HCT116 (cell line): Measurements from ENCODE around the gene TAPT1. TPM values are rescaled to one million over a fixed set of nuclear protein-coding genes. Genes with fewer than 3 reads are reported as not detected.
A peak's percentile ranks its signal among the peaks of the same experiment; 100 is the strongest.

ENCODE experiments used
- ATAC-seq: fragments of 200-7000 bp; cut with Tn5 transposase; 2 replicates; pipeline ENCODE4 v1.9.1; 2020; ENCODE audit warnings: mild to moderate bottlenecking, moderate library complexity
- BruUV-seq: library from RNA; stranded (reverse); fragments of 400-500 nt; replicated peaks from 2 replicates; lab custom pipeline; 2021; lab: Mats Ljungman, UMichigan
- CTCF ChIA-PET: fragments of 300-600 bp; sonication (Branson Sonifier 250); formaldehyde crosslinking; loops from one replicate; lab custom pipeline; 2021; ENCODE audit warnings: antibody characterized with exemption; lab: Charles Lee
- POLR2A ChIA-PET: fragments of 300-600, 350-600 bp; sonication (Branson Sonifier 250); formaldehyde crosslinking; loops from one replicate; lab custom pipeline; 2021; ENCODE audit warnings: antibody characterized with exemption; lab: Charles Lee
- RAD21 ChIA-PET, 2 experiments: fragments of 300-600 bp; sonication (Branson Sonifier 250); formaldehyde crosslinking; loops; one replicate each; lab custom pipeline; 2023; ENCODE audit warnings: low total read pairs in 2 of 2; ENCODE audit not compliant: uncharacterized antibody in 2 of 2, unreplicated experiment in 2 of 2, low non-redundant PET in 1 of 2; lab: Charles Lee
- DNase-seq: peaks from one replicate; pipeline ENCODE4 v3.0.0-alpha.2; 2010; ENCODE audit warnings: low read depth, low spot score
- H2AFZ ChIP-seq: fragments of 200-600 bp; shearing (Covaris generic), sonication (generic); 2 replicates; pipeline ENCODE4 v1.6.1; 2017; ENCODE audit warnings: low read depth, mixed run types, mixed read lengths, antibody characterized with exemption, low read length; ENCODE audit not compliant: poor library complexity, severe bottlenecking
- H3K27ac ChIP-seq: 2 replicates; pipeline ENCODE4 v1.5.1; 2012; ENCODE audit warnings: low read depth, low read length
- H3K27me3 ChIP-seq: fragments of 200-600 bp; sonication (generic); 2 replicates; pipeline ENCODE4 v1.6.1; 2016; ENCODE audit warnings: mixed run types, low read length, mixed read lengths; ENCODE audit not compliant: insufficient read depth
- H3K36me3 ChIP-seq, 2 experiments: fragments of 200-500 bp in 1 of 2; fragments of 200-600 bp in 1 of 2; sonication (Bioruptor generic) in 1 of 2; sonication (generic) in 1 of 2; 2 replicates each; pipeline versions ENCODE4 v1.5.1 to v1.6.1; 2014 to 2016; ENCODE audit warnings: low read length in 2 of 2, inconsistent platforms in 1 of 2, mixed read lengths in 1 of 2, mixed run types in 1 of 2; ENCODE audit not compliant: insufficient read depth in 2 of 2, control insufficient read depth in 1 of 2
- H3K4me1 ChIP-seq, 2 experiments: fragments of 200-600 bp in 1 of 2; sonication (generic) in 1 of 2; 2 replicates each; pipeline versions ENCODE4 v1.5.1 to v1.6.1; 2012 to 2017; ENCODE audit warnings: low read length in 2 of 2, inconsistent platforms in 1 of 2, mild to moderate bottlenecking in 1 of 2, mixed read lengths in 1 of 2, mixed run types in 1 of 2, moderate library complexity in 1 of 2; ENCODE audit not compliant: insufficient read depth in 2 of 2, control insufficient read depth in 1 of 2
- H3K4me2 ChIP-seq: fragments of 200-600 bp; sonication (generic); 2 replicates; pipeline ENCODE4 v1.6.1; 2017; ENCODE audit warnings: mixed run types, low read length, mixed read lengths
- H3K4me3 ChIP-seq, 2 experiments: fragments of 200-600 bp in 1 of 2; sonication (generic) in 1 of 2; replicated peaks in 1 of 2; 2 replicates each; pipeline ENCODE4 v1.5.1; 2011 to 2016; ENCODE audit warnings: low read length in 2 of 2, control low read depth in 1 of 2, low read depth in 1 of 2, mild to moderate bottlenecking in 1 of 2, mixed read lengths in 1 of 2, mixed run types in 1 of 2
- H3K79me2 ChIP-seq: fragments of 200-600 bp; sonication (generic); 2 replicates; pipeline ENCODE4 v1.6.1; 2017; ENCODE audit warnings: mild to moderate bottlenecking, mixed run types, low read length, moderate library complexity, mixed read lengths; ENCODE audit not compliant: insufficient read depth
- H3K9ac ChIP-seq: fragments of 200-600 bp; sonication (generic); 2 replicates; pipeline ENCODE4 v1.6.1; 2016; ENCODE audit warnings: low read length, mixed read lengths
- H3K9me2 ChIP-seq: fragments of 200-600 bp; sonication (generic), shearing (Covaris generic); 2 replicates; pipeline ENCODE4 v1.6.1; 2017; ENCODE audit warnings: mixed run types, mild to moderate bottlenecking, moderate library complexity; ENCODE audit not compliant: insufficient read depth
- H3K9me3 ChIP-seq, 2 experiments: fragments of 200-500 bp in 1 of 2; fragments of 200-600 bp in 1 of 2; sonication (Bioruptor generic) in 1 of 2; sonication (generic) in 1 of 2; 2 replicates each; pipeline ENCODE4 v1.6.1; 2014 to 2017; ENCODE audit warnings: low read length in 2 of 2, mixed read lengths in 2 of 2, inconsistent platforms in 1 of 2, low read depth in 1 of 2, mild to moderate bottlenecking in 1 of 2, mixed run types in 1 of 2, moderate library complexity in 1 of 2; ENCODE audit not compliant: control insufficient read depth in 1 of 2, insufficient read depth in 1 of 2
- H4K20me1 ChIP-seq: fragments of 200-600 bp; sonication (generic), shearing (Covaris generic); 2 replicates; pipeline ENCODE4 v1.6.1; 2017; ENCODE audit warnings: mixed run types, mild to moderate bottlenecking, moderate library complexity; ENCODE audit not compliant: insufficient read depth
- CBX3 ChIP-seq: IDR thresholded peaks from 2 replicates; pipeline ENCODE4 v1.6.1; 2012; ENCODE audit warnings: low read depth
- CEBPB ChIP-seq: IDR thresholded peaks from 2 replicates; pipeline ENCODE4 v1.6.1; 2012; ENCODE audit warnings: low read depth
- EZH2 ChIP-seq: fragments of 200-600 bp; sonication (generic); IDR thresholded peaks from 2 replicates; pipeline ENCODE4 v1.6.1; 2017; ENCODE audit warnings: antibody characterized with exemption, mixed run types
- EZH2phosphoT487 ChIP-seq: fragments of 200-600 bp; IDR thresholded peaks from 2 replicates; pipeline ENCODE4 v1.6.1; 2018; ENCODE audit warnings: antibody characterized with exemption, borderline replicate concordance
- JUND ChIP-seq: IDR thresholded peaks from 2 replicates; pipeline ENCODE4 v1.6.1; 2012
- POLR2A ChIP-seq: IDR thresholded peaks from 2 replicates; pipeline ENCODE4 v1.7.0; 2011; ENCODE audit warnings: borderline replicate concordance; ENCODE audit not compliant: insufficient read depth, insufficient read length; ENCODE audit errors: extremely low read depth
- POLR2AphosphoS5 ChIP-seq: IDR thresholded peaks from 2 replicates; pipeline ENCODE4 v1.6.1; 2011; ENCODE audit warnings: mild to moderate bottlenecking, low read depth, low read length, moderate library complexity
- SIN3A ChIP-seq: IDR thresholded peaks from 2 replicates; pipeline ENCODE4 v1.6.1; 2012; ENCODE audit warnings: low read depth
- YY1 ChIP-seq: IDR thresholded peaks from 2 replicates; pipeline ENCODE4 v1.6.1; 2011; ENCODE audit warnings: low read length, low read depth, moderate library complexity, mild to moderate bottlenecking; ENCODE audit not compliant: insufficient replicate concordance; ENCODE audit errors: extremely low read depth
- intact Hi-C: fragments of 100-400 bp; cut with micrococcal nuclease; formaldehyde crosslinking; loops from 2 replicates; pipeline ENCODE4 v1.10.0; 2022
- total RNA-seq: library from RNA; stranded (reverse); gene quantifications from one replicate; pipeline ENCODE4 v1.2.1, GENCODE V29; 2021; ENCODE audit not compliant: unreplicated experiment
- TF ChIP-seq, protein P1 (sequence below), 3 experiments: fragments of 200-600 bp in 1 of 3; sonication (generic) in 1 of 3; IDR thresholded peaks in 2 of 3; conservative IDR thresholded peaks in 1 of 3; 2 replicates each; pipeline ENCODE4 v1.5.1; 2012 to 2017; ENCODE audit warnings: low read depth in 2 of 3, low read length in 2 of 3, antibody characterized with exemption in 1 of 3, borderline replicate concordance in 1 of 3, control low read depth in 1 of 3, mild to moderate bottlenecking in 1 of 3, mixed read lengths in 1 of 3, mixed run types in 1 of 3, moderate library complexity in 1 of 3; ENCODE audit not compliant: insufficient read depth in 1 of 3
- TF ChIP-seq, protein P2 (sequence below): IDR thresholded peaks from 2 replicates; pipeline ENCODE4 v1.6.1; 2011; ENCODE audit warnings: mild to moderate bottlenecking, low read length, moderate library complexity; ENCODE audit not compliant: insufficient replicate concordance; ENCODE audit errors: extremely low read depth
- TF ChIP-seq, protein P3 (sequence below): IDR thresholded peaks from 2 replicates; pipeline ENCODE4 v1.6.1; 2012

The TAPT1 gene
- total RNA-seq, 1 experiment from 2014 or later: 11.7 TPM

DNA sequence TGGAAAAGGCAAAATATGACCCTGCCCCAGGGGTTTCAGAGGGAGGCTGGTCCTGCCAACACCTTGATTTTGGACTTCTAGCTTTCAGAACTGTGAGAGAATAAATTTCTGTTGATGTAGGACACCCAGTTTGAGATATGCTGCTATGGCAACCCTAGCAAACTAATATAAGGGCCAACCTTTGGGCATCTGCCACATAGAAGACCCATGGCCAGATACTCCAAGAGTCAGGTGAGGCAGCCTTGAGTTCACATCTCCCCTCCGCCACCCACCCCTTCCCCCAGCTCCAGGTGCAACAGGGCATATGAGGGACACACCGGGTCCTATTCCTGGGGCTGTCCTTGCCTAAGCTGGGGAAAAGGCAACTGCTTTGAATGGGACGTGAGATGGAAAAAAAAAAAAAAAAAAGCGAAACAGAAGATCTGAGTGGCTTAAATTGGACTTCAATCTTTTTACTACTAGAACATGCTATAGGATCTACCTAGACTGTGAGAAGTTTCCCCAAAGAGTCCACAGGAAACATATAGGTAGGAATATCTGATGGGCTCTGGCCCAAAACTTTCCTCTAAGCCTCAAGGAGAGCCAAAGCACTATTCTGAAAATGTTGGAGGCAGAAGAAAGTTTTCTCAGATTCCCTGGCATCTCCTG lies 85.9 kb downstream of the TAPT1 start:
- ChIA-PET CTCF (no interaction called here), POLR2A (no interaction called here)
- BruUV-seq: no TSS peak

More for the DNA sequence above, 85.9 kb downstream of the TAPT1 start:
- no peaks in the 10 kb centered on the region for H3K79me2 ChIP-seq
- RAD21 ChIA-PET: no interaction called here
- H3K4me3 ChIP-seq: no peak overlapping the region
- H3K27me3 ChIP-seq: no peaks in the 10 kb centered on the region
- H3K36me3 ChIP-seq: no peaks in the 10 kb centered on the region
- H3K4me2 ChIP-seq: peak overlapping the region; percentile 35
- H3K9me3 ChIP-seq: no peaks in the 10 kb centered on the region
- DNase-seq (no peak), ATAC-seq (peak; percentile 35)
- H2AFZ ChIP-seq: no peak overlapping the region
- H4K20me1 ChIP-seq: no peaks in the 10 kb centered on the region
- intact Hi-C loops: no loop called here
- TF ChIP-seq JUND (no peak), YY1 (no peak), CEBPB (no peak), SIN3A (no peak), POLR2A (no peak), CBX3 (no peak), EZH2phosphoT487 (no peak), EZH2 (no peak), POLR2AphosphoS5 (no peak)
- TF ChIP-seq, protein P1, sequence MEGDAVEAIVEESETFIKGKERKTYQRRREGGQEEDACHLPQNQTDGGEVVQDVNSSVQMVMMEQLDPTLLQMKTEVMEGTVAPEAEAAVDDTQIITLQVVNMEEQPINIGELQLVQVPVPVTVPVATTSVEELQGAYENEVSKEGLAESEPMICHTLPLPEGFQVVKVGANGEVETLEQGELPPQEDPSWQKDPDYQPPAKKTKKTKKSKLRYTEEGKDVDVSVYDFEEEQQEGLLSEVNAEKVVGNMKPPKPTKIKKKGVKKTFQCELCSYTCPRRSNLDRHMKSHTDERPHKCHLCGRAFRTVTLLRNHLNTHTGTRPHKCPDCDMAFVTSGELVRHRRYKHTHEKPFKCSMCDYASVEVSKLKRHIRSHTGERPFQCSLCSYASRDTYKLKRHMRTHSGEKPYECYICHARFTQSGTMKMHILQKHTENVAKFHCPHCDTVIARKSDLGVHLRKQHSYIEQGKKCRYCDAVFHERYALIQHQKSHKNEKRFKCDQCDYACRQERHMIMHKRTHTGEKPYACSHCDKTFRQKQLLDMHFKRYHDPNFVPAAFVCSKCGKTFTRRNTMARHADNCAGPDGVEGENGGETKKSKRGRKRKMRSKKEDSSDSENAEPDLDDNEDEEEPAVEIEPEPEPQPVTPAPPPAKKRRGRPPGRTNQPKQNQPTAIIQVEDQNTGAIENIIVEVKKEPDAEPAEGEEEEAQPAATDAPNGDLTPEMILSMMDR (IDR thresholded peaks at IDR 0.05 in 2 of 3, conservative IDR thresholded peaks at IDR 0.05 in 1 of 3; ENCODE audit: borderline replicate concordance in 1 of 3, insufficient read depth in 1 of 3, low read depth in 2 of 3, low read length in 2 of 3): no peak
- TF ChIP-seq, protein P2, sequence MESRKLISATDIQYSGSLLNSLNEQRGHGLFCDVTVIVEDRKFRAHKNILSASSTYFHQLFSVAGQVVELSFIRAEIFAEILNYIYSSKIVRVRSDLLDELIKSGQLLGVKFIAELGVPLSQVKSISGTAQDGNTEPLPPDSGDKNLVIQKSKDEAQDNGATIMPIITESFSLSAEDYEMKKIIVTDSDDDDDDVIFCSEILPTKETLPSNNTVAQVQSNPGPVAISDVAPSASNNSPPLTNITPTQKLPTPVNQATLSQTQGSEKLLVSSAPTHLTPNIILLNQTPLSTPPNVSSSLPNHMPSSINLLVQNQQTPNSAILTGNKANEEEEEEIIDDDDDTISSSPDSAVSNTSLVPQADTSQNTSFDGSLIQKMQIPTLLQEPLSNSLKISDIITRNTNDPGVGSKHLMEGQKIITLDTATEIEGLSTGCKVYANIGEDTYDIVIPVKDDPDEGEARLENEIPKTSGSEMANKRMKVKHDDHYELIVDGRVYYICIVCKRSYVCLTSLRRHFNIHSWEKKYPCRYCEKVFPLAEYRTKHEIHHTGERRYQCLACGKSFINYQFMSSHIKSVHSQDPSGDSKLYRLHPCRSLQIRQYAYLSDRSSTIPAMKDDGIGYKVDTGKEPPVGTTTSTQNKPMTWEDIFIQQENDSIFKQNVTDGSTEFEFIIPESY: no peak
- TF ChIP-seq, protein P3, sequence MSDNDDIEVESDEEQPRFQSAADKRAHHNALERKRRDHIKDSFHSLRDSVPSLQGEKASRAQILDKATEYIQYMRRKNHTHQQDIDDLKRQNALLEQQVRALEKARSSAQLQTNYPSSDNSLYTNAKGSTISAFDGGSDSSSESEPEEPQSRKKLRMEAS: no peak
- H3K9ac ChIP-seq: no peak overlapping the region
- peaks cover 17 to 27% of the 10 kb centered on the region in 2 experiments for H3K4me1 ChIP-seq
- no peaks in the 10 kb centered on the region for H3K9me2 ChIP-seq
- H3K27ac ChIP-seq: no peak overlapping the region
